Neural cell (in vitro differentiated cells): ENCODE data around the gene MLC1.

Experiments used
- CTCF ChIP-seq: fragments of 450-650 bp; IDR thresholded peaks from 2 replicates; pipeline ENCODE4 v1.5.1; 2014; ENCODE audit warnings: antibody characterized with exemption, mild to moderate bottlenecking, moderate library complexity; ENCODE audit not compliant: poor library complexity, severe bottlenecking
- EZH2 ChIP-seq: fragments of 200-600, 300-800 bp; shearing (Covaris generic), sonication (generic); IDR thresholded peaks from 2 replicates; pipeline ENCODE4 v1.6.1; 2014; ENCODE audit warnings: antibody characterized with exemption, low read length, borderline replicate concordance, mild to moderate bottlenecking; ENCODE audit not compliant: insufficient read depth, poor library complexity, severe bottlenecking
- MXI1 ChIP-seq: fragments of 450-650 bp; conservative IDR thresholded peaks from 2 replicates; pipeline ENCODE4 v1.6.1; 2014; ENCODE audit warnings: antibody characterized with exemption, mild to moderate bottlenecking; ENCODE audit not compliant: poor library complexity, severe bottlenecking
- RAD21 ChIP-seq: fragments of 450-650 bp; conservative IDR thresholded peaks from 2 replicates; pipeline ENCODE4 v1.6.1; 2014; ENCODE audit warnings: antibody characterized with exemption, mild to moderate bottlenecking, moderate library complexity
- TF ChIP-seq, protein P1 (sequence below): IDR thresholded peaks from 2 replicates; pipeline ENCODE4 v1.6.1; 2012; ENCODE audit warnings: borderline replicate concordance

- TF ChIP-seq RAD21 (no peak), CTCF (no peak), EZH2 (no peak), MXI1 (no peak)
- TF ChIP-seq, protein P1, sequence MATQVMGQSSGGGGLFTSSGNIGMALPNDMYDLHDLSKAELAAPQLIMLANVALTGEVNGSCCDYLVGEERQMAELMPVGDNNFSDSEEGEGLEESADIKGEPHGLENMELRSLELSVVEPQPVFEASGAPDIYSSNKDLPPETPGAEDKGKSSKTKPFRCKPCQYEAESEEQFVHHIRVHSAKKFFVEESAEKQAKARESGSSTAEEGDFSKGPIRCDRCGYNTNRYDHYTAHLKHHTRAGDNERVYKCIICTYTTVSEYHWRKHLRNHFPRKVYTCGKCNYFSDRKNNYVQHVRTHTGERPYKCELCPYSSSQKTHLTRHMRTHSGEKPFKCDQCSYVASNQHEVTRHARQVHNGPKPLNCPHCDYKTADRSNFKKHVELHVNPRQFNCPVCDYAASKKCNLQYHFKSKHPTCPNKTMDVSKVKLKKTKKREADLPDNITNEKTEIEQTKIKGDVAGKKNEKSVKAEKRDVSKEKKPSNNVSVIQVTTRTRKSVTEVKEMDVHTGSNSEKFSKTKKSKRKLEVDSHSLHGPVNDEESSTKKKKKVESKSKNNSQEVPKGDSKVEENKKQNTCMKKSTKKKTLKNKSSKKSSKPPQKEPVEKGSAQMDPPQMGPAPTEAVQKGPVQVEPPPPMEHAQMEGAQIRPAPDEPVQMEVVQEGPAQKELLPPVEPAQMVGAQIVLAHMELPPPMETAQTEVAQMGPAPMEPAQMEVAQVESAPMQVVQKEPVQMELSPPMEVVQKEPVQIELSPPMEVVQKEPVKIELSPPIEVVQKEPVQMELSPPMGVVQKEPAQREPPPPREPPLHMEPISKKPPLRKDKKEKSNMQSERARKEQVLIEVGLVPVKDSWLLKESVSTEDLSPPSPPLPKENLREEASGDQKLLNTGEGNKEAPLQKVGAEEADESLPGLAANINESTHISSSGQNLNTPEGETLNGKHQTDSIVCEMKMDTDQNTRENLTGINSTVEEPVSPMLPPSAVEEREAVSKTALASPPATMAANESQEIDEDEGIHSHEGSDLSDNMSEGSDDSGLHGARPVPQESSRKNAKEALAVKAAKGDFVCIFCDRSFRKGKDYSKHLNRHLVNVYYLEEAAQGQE: no peak
These were observed 73.6 kb downstream of the MLC1 start for GRCh38 chr22:50011447-50012210.
